Ovary (tissue), 3 donors: ENCODE data around the gene KRT76.

Experiments used
- EP300 ChIP-seq: sonication (generic); formaldehyde crosslinking; IDR thresholded peaks from one replicate; pipeline ENCODE4 v1.6.1; 2017; ENCODE audit warnings: antibody characterized with exemption
- TF ChIP-seq, protein P1 (sequence below), 3 donors: fragments of 450-650 bp in 2 of 3; fragments of 200-600 bp in 1 of 3; IDR thresholded peaks; one replicate each; pipeline versions ENCODE4 v1.5.1 to v1.8.0; 2016 to 2022; ENCODE audit warnings: antibody characterized with exemption in 3 of 3, mild to moderate bottlenecking in 1 of 3
- donor health status: DM: no; HTN: no; CAD: no.

- no peak for TF ChIP-seq EP300
- TF ChIP-seq, protein P1, sequence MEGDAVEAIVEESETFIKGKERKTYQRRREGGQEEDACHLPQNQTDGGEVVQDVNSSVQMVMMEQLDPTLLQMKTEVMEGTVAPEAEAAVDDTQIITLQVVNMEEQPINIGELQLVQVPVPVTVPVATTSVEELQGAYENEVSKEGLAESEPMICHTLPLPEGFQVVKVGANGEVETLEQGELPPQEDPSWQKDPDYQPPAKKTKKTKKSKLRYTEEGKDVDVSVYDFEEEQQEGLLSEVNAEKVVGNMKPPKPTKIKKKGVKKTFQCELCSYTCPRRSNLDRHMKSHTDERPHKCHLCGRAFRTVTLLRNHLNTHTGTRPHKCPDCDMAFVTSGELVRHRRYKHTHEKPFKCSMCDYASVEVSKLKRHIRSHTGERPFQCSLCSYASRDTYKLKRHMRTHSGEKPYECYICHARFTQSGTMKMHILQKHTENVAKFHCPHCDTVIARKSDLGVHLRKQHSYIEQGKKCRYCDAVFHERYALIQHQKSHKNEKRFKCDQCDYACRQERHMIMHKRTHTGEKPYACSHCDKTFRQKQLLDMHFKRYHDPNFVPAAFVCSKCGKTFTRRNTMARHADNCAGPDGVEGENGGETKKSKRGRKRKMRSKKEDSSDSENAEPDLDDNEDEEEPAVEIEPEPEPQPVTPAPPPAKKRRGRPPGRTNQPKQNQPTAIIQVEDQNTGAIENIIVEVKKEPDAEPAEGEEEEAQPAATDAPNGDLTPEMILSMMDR (IDR thresholded peaks at IDR 0.05): no peak
Measured at GRCh38 chr12:52788192-52788875, 11.2 kb upstream of the KRT76 start.
